K562 (cell line): ENCODE results near the gene COL23A1. TPM values are rescaled to one million over a fixed set of nuclear protein-coding genes. Genes with fewer than 3 reads are reported as not detected.

Experiments
- ATAC-seq: fragments of 200-7000 bp; cut with Tn5 transposase; 3 replicates; pipeline ENCODE4 v1.9.1; 2020; ENCODE audit warnings: moderate library complexity
- BruUV-seq: library from RNA; stranded (reverse); fragments of 400-500 nt; replicated peaks from 2 replicates; lab custom pipeline; 2021; lab: Mats Ljungman, UMichigan
- CTCF ChIA-PET: fragments of 300-600 bp; formaldehyde crosslinking; extraction: SDS; loops from one replicate; lab custom pipeline; 2021; ENCODE audit warnings: low intra/inter-chr PET ratio; lab: Yijun Ruan, JAX
- POLR2A ChIA-PET: fragments of 300-600, 350-650 bp; sonication (Branson Sonifier 250); formaldehyde crosslinking; extraction: SDS; loops from one replicate; lab custom pipeline; 2021; ENCODE audit warnings: antibody characterized with exemption, inconsistent platforms; lab: Yijun Ruan, JAX
- DNase-seq, 4 experiments: peaks; one replicate each; pipeline versions ENCODE4 v3.0.0 to v3.0.0-alpha.2; 2011 to 2018; ENCODE audit warnings: low spot score in 3 of 4, mixed read lengths in 3 of 4; ENCODE audit errors: extremely low read depth in 1 of 4
- FAIRE-seq: peaks from 2 replicates; lab custom pipeline; 2011; peaks lifted over from hg19 to GRCh38; lab: Jason Lieb, UNC
- H2AFZ ChIP-seq: 2 replicates; pipeline ENCODE4 v1.6.0; 2011; ENCODE audit warnings: low read depth, low read length, control low read depth, inconsistent platforms
- H3K27ac ChIP-seq: fragments of 200-600 bp; 3 replicates; pipeline ENCODE4 v1.8.0; 2011; ENCODE audit warnings: low read depth, mild to moderate bottlenecking, control low read depth, inconsistent platforms, low read length, moderate library complexity, mixed read lengths; ENCODE audit errors: extremely low read depth
- H3K27me3 ChIP-seq, 2 experiments: fragments of 300-600 bp in 1 of 2; 2 replicates in 1 of 2; 3 replicates in 1 of 2; pipeline versions ENCODE4 v1.6.0 to v1.8.0; 2011; ENCODE audit warnings: inconsistent platforms in 2 of 2, low read length in 2 of 2, mild to moderate bottlenecking in 1 of 2, mixed read lengths in 1 of 2, moderate library complexity in 1 of 2; ENCODE audit not compliant: control insufficient read depth in 2 of 2, insufficient read depth in 2 of 2
- H3K36me3 ChIP-seq: fragments of 300-600 bp; 3 replicates; pipeline ENCODE4 v1.8.0; 2011; ENCODE audit warnings: mild to moderate bottlenecking, low read length, inconsistent platforms; ENCODE audit not compliant: control insufficient read depth, insufficient read depth
- H3K4me1 ChIP-seq, 2 experiments: fragments of 200-600 bp in 1 of 2; replicated peaks in 1 of 2; 2 replicates in 1 of 2; 3 replicates in 1 of 2; pipeline versions ENCODE4 v1.5.1 to v1.8.0; 2011; ENCODE audit warnings: inconsistent platforms in 2 of 2, low read length in 2 of 2, mild to moderate bottlenecking in 1 of 2, mixed read lengths in 1 of 2, moderate library complexity in 1 of 2; ENCODE audit not compliant: control insufficient read depth in 2 of 2, insufficient read depth in 2 of 2
- H3K4me2 ChIP-seq: 2 replicates; pipeline ENCODE4 v1.6.1; 2011; ENCODE audit warnings: low read length, control low read depth, inconsistent platforms, mixed read lengths; ENCODE audit not compliant: insufficient read depth
- H3K4me3 ChIP-seq: fragments of 200-600 bp; sonication (generic), shearing (Covaris generic); 2 replicates; pipeline ENCODE4 v1.5.1; 2016; ENCODE audit warnings: control low read depth, inconsistent platforms
- H3K79me2 ChIP-seq: fragments of 200-600 bp; 3 replicates; pipeline ENCODE4 v1.8.0; 2011; ENCODE audit warnings: low read length, inconsistent platforms; ENCODE audit not compliant: control insufficient read depth, insufficient read depth
- H3K9ac ChIP-seq, 2 experiments: 2 replicates each; pipeline versions ENCODE4 v1.6.0 to v1.6.1; 2011; ENCODE audit warnings: low read depth in 2 of 2, low read length in 2 of 2, control low read depth in 1 of 2, inconsistent platforms in 1 of 2, mild to moderate bottlenecking in 1 of 2, mixed read lengths in 1 of 2; ENCODE audit not compliant: insufficient read depth in 1 of 2
- H3K9me1 ChIP-seq: one replicate; pipeline ENCODE4 v1.6.0; 2011; ENCODE audit warnings: inconsistent platforms, mild to moderate bottlenecking, low read length, moderate library complexity; ENCODE audit not compliant: control insufficient read depth, insufficient read depth
- H3K9me3 ChIP-seq: replicated peaks from 2 replicates; pipeline ENCODE4 v1.5.1; 2011; ENCODE audit warnings: low read depth, low read length, inconsistent platforms; ENCODE audit not compliant: control insufficient read depth, insufficient read depth
- H4K20me1 ChIP-seq: replicated peaks from 2 replicates; pipeline ENCODE4 v1.6.1; 2011; ENCODE audit warnings: low read length, inconsistent platforms, mixed read lengths; ENCODE audit not compliant: control insufficient read depth, insufficient read depth
- ATF1 ChIP-seq, 2 experiments: fragments of 450-650 bp in 1 of 2; IDR thresholded peaks; 2 replicates each; pipeline ENCODE4 v1.6.1; 2016; ENCODE audit warnings: missing compliant biosample characterization in 1 of 2, missing genetic modification characterization in 1 of 2
- BACH1 ChIP-seq: fragments of 200-800 bp; sonication (Bioruptor generic); IDR thresholded peaks from 2 replicates; pipeline ENCODE4 v1.6.1; 2016; ENCODE audit warnings: missing genetic modification characterization, missing compliant biosample characterization
- RBM25 ChIP-seq: fragments of 200-400 bp; formaldehyde crosslinking; IDR thresholded peaks from 2 replicates; pipeline ENCODE4 v1.6.1; 2018; ENCODE audit warnings: low read length, low read depth, moderate library complexity; ENCODE audit not compliant: severe bottlenecking
- STAT5A ChIP-seq: IDR thresholded peaks from 2 replicates; pipeline ENCODE4 v1.6.1; 2012; ENCODE audit warnings: low read length, inconsistent platforms, borderline replicate concordance
- TAF1 ChIP-seq: IDR thresholded peaks from 2 replicates; pipeline ENCODE4 v1.6.1; 2011; ENCODE audit warnings: mild to moderate bottlenecking, low read length, moderate library complexity; ENCODE audit not compliant: insufficient read depth, control insufficient read depth, severe bottlenecking; ENCODE audit errors: extremely low read depth
- TBP ChIP-seq: optimal IDR thresholded peaks from 2 replicates; pipeline ENCODE3; 2011; ENCODE audit warnings: low read depth, low read length, improper control_type of control experiment
- WGBS: fragments of 100-300 bp; shearing (Covaris generic); methylation state at CpG from one replicate; pipeline ENCODE4 v1.1.6; 2016; ENCODE audit warnings: low coverage, mixed read lengths; ENCODE audit not compliant: insufficient coverage; ENCODE audit errors: missing lambda C conversion rate; 5-methylcytosine and 5-hydroxymethylcytosine counted together
- in situ Hi-C: fragments of 300-500 bp; cut with MboI; formaldehyde crosslinking; loops from 4 replicates; pipeline ENCODE4 v1.15.0; 2018; ENCODE audit warnings: inconsistent platforms, mixed read lengths
- intact Hi-C: fragments of 100-400 bp; cut with micrococcal nuclease; formaldehyde crosslinking; loops from 2 replicates; pipeline ENCODE4 v1.14.2; 2022
- polyA plus RNA-seq, 8 experiments: library from polyadenylated mRNA; depleted of rRNA in 4 of 8; stranded (reverse) in 5 of 8; unstranded in 3 of 8; fragments of >200 nt; fragmentation: Nextera tagmentation in 2 of 8; fragmentation: Illumina TruSeq in 1 of 8; extraction: Ambion mirVana in 2 of 8; extraction: Trizol in 1 of 8; gene quantifications; 2 replicates each; pipeline versions ENCODE4 v1.2.1 to v1.2.3, GENCODE V29; 2011 to 2014; ENCODE audit warnings: inconsistent platforms in 1 of 8, missing spikeins in 1 of 8
- total RNA-seq, 7 experiments: library from RNA; depleted of rRNA in 6 of 7; stranded (reverse); fragments of >200 nt in 6 of 7; fragmentation: Illumina TruSeq in 2 of 7; extraction: Trizol in 2 of 7; gene quantifications; 2 replicates each; pipeline versions ENCODE4 v1.2.1 to v1.2.3, GENCODE V29; 2011 to 2021; ENCODE audit warnings: low replicate concordance in 1 of 7

The COL23A1 gene
- total and polyA plus RNA-seq, 9 of the 15 experiments (the other 6 are each of a cell fraction or from before 2014, with no cell fraction given) = 0.09 TPM; not detected in 8

GRCh38 chr5:178431782-178432165 is 158.4 kb downstream of the COL23A1 start:
- H3K9me1 ChIP-seq = no peaks in the 10 kb centered on the region
- H3K4me3 ChIP-seq = no peak overlapping the region
- no peaks in the 10 kb centered on the region for H4K20me1 ChIP-seq
- WGBS = 34% methylated on average over 5 of the region's 5 CpGs
- ChIA-PET POLR2A (interaction anchor here (0.6 to 0.7 kb wide), 2 partner anchors 26 to 60 kb away, joined by 3 read pairs; no protein-coding TSS in a partner anchor), CTCF (no interaction called here)
- H3K4me2 ChIP-seq = no peak overlapping the region
- H3K9me3 ChIP-seq = no peaks in the 10 kb centered on the region
- no TSS peak for BruUV-seq
- in situ Hi-C loops = no loop called here
- no peak overlapping the region for H3K27ac ChIP-seq
- ATAC-seq (no peak), DNase-seq (no peak), FAIRE-seq (peak; percentile 11)
- peaks cover 0 to 22% of the 10 kb centered on the region in 2 experiments; a peak in 2 of 5 replicates for H3K4me1 ChIP-seq
- no peak overlapping the region for H2AFZ ChIP-seq
- H3K79me2 ChIP-seq = no peaks in the 10 kb centered on the region
- intact Hi-C loops = no loop called here
- peaks cover 0 to 17% of the 10 kb centered on the region in 2 experiments; a peak in 4 of 5 replicates for H3K27me3 ChIP-seq
- H3K9ac ChIP-seq = no peak overlapping the region
- TF ChIP-seq ATF1 (CRISPR knock-in tag; IDR thresholded peaks at IDR 0.05) (no peak), ATF1 (tag; IDR thresholded peaks at IDR 0.05) (no peak)
- H3K36me3 ChIP-seq = no peaks in the 10 kb centered on the region

- in situ Hi-C loops (no loop called here), intact Hi-C loops (no loop called here)
- BruUV-seq = no TSS peak
- H3K36me3 ChIP-seq = no peaks in the 10 kb centered on the region
- H3K9me1 ChIP-seq = no peaks in the 10 kb centered on the region
- ChIA-PET POLR2A (interaction anchor here (0.7 kb wide), 1 partner anchor 8 kb away, joined by 3 read pairs; no protein-coding TSS in a partner anchor), CTCF (no interaction called here)
- DNase-seq = no peak
- H3K27me3 ChIP-seq = peaks cover 0 to 20% of the 10 kb centered on the region in 2 experiments; a peak in 4 of 5 replicates
- H2AFZ ChIP-seq = no peak overlapping the region
- peaks cover 0 to 25% of the 10 kb centered on the region in 2 experiments; a peak in 2 of 5 replicates for H3K4me1 ChIP-seq
- H4K20me1 ChIP-seq = no peaks in the 10 kb centered on the region
- H3K4me2 ChIP-seq = no peak overlapping the region
- no peak for FAIRE-seq
- H3K27ac ChIP-seq = no peak overlapping the region
- H3K9me3 ChIP-seq = no peaks in the 10 kb centered on the region
- no peak overlapping the region for H3K4me3 ChIP-seq
- 44% methylated on average over 16 of the region's 16 CpGs for WGBS
- H3K9ac ChIP-seq = no peak overlapping the region
- TF ChIP-seq BACH1 (tag) = no peak
- TF ChIP-seq RBM25 = peak; percentile 66
- TF ChIP-seq TAF1 = no peak
- no peak for TF ChIP-seq TBP
- no peak for TF ChIP-seq STAT5A
- ATAC-seq = no peak
- no peaks in the 10 kb centered on the region for H3K79me2 ChIP-seq
Measured at GRCh38 chr5:178431063-178431781, 159.0 kb downstream of the COL23A1 start.
